Middle frontal gyrus (tissue), 1 donor: Measurements from ENCODE around the gene PPP1R13B.
"Not testable (repeated sequence)": the region's sequence is repeated elsewhere in the genome, so short reads cannot be mapped to it uniquely, and the experiment has no call there.

Experiments
- DNase-seq: peaks from one replicate; pipeline ENCODE4 v3.0.0-alpha.2; 2015; ENCODE audit warnings: low spot score; ENCODE audit errors: extremely low spot score

The PPP1R13B gene

GRCh38 chr14:103847451-103848174 lies at the start of gene PPP1R13B:
TSS of gene PPP1R13B (minus strand) at chr14:103847575. CDS start at chr14:103847307, 268 bp downstream.
- DNase-seq, result peak; percentile 74

DNA sequence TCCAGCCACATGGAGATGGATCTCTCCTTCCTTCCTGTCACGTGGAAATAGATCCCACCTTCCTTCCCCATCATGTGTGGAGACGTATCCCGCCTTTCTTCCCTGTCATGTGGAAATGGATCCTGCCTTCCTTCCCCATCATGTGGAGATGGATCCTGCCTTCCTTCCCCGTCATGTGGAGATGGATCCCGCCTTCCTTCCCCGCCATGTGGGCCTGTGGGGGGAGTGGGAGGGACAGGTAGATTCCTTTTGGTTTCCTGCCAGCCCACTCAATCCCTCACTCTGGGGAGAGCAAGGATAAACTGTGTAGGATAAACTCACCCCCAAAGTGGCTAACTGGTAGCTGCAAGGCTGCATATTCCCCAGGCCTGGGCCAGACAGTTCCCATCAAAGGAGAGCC lies 49.2 kb upstream of the PPP1R13B start:
- DNase-seq, result no peak

DNA sequence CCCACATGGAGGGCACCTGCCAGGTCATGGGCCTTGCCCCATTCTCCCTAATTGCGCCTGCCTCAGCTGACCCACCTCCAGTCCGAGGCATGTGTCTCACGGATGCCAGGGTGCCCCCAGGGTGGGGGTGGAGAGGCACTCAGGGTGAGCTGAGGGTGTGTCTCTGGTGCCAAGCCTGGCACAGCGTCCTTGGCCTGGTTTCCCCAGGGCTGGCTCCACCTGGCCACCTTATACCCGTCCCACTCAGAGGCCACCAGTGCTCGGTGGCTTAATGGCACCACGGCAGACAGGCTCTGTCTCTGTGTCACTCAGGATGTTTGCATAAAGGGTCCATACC lies 47.3 kb upstream of the PPP1R13B start:
- DNase-seq, result no peak

DNA sequence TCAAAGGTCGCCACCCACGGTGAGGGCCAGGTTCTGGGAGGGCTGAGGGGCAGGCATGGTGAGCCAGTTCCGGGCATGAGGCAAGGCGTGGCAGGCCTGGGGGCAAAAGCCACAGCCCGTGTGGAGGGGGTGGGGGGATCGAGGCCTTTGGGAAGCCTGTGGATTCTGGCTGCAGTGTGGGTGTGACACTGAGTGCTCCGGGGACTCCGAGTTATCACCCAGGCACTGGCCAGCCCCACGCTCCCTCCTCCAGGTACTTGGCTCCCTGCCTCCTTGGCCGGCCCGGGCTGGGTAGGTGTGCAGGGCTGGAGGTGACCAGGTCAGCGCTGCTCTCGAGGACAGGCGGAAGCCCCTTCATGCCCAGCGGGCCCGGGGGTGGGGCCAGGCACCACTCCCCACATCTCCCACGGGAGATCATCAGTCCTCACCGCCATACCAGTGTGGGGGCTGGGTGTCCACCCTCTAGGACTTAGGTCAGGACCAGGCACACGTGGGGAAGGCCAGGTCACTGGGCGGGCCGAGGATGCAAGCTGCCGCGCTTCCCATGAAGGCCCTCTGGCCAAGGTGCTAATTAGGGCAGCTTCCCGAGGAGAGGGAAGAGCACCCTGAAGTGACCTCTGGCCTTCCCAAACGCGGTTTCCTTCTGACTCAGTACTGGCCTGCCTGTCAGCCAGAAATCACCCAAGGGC lies 46.8 kb upstream of the PPP1R13B start:
- no peak for DNase-seq

GRCh38 chr14:103892247-103892646 lies 44.9 kb upstream of the PPP1R13B start:
- DNase-seq, result no peak

DNA sequence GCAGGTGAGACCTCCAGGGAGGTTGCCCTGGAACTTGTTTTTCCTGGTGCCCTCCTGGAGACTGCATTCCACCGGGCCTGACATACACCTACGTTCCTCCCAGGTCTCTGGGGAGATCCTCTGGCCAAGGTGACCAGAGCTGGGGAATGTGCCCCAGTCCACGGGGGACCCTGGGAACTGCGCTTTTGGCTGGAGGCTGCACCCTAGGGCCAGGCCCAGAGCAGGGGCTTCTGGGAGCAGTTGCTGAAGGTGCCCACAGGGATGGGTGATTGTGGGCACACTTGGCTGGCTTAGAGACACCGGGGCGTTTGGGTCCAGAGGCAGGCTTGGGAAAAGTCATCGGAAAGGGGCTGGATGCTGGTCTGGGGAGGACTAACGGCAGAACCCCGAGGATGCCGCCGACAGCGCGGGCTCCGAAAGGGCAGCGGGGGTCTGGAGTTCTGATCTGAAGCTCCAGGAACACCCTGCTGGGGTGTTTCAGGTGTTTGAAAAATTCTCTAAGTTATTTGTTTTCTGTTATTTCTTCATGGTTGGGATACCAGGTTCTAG lies 44.4 kb upstream of the PPP1R13B start:
- DNase-seq, result no peak

DNA sequence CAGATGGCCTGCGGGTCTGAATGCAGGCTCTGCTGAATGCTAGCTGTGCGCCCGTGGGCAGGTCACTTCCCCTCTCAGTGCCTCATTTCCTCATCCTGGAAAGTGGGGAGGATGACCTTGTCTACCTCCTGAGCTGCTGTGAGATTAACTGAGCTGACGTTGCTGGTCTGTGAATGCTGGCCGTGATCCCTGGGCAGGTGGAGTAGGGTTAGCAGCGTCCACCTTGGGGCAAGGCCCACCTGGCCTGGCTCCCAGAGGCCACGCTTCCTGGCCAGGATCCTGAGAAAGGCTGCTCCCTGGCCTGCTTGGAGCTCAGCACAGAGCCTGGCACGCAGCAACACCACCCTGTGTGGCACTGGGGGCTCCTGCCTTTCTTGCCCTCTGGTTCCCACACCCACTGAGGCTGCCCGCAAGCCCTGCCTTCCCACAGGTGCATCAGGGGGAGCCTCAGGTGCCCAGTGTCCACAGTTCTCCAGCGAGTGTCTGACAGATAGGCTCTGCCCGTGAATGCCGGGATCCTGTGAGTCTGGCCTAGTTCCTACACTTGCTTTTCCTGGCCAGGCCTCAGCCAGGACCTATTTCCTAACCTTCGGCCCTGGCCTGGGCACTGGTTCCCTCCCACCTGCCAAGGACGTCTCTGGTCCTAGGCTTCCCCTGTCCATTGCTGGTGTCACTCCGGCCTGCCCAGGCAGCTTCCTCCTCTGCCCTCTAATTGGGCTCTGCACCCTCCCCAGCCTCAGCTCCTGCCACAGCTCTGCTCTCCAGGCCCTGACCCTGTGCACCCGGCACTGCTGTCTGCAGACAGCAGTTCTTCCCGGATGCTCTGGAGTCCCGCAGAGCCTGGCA lies 43.7 kb upstream of the PPP1R13B start:
- no peak for DNase-seq

- no peak for DNase-seq
Measured at GRCh38 chr14:103890052-103890371, 42.6 kb upstream of the PPP1R13B start.

DNA sequence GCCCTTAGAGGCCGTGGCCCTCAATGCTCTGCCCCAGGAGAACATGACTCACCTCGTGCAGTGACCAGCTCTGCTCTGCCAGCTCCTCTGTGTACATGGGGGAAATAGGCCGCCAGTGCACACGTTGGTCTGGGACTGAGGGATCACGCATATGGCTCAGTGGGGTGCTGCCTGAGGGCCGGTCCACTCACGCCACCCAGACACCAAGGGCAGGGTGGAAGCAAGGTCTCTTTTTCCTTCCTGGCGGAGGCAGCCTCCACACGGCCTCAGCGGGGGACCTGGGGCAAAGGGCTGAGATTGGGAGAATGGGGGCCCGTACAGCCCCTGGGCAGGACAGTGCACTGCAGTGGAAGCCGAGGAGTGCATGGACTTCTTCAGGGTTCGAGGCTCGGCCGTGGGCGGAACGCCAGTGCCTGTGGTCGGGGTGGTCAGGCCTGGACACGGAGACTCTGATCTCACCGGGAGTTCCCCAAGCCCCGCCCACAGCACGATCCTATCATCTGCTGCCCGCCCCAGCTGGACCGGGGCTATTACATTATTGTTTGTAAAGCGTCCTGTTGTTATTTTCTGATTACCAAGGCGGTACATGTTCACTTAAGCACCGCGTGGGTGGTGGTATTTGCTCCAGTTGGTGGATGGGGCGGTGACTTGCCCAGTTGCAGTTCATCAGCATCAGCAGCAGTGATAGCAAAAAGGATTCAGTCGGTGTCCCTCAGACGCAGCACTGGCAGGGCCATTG lies 42.1 kb upstream of the PPP1R13B start:
- no peak for DNase-seq

DNA sequence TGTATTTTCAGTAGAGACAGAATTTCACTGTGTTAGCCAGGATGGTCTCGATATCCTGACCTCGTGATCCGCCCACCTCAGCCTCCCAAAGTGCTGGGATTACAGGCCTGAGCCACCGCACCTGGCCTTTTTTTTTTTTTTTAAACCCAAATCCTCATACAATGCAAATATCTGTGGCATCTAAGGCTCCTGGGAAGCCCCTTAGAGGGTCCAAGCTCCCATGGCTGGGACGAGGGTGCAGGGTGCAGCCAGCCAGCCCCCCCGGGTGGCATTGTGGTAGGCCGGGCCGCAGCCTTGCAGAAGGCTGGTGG lies 41.6 kb upstream of the PPP1R13B start:
- not testable (repeated sequence) for DNase-seq

DNA sequence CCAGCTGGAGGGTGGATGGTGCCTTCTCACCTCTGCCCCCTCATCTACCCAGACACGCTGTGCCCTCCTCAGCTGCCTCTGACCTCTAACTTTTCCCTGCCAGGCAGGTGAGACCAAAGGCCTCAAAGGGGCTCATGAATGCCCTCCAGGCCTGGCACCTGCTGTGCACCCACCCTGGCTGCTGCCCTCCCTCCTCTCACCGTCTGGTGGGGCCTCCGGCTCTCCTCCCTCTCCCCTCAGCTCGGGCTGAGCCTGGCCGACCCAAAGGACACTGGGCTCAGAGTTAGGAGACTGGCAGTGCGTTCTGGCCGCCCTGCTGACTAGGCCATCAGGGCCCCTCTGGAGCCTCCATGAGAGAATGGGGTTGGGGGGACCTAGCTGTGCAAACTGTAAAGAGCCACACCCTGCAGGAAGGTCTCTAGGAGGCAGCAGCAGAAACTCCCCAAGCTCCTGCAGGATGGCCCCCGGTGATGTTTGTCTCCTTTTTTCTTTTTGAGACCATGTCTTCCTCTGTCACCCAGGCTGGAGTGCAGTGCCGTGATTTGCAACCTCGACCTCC lies 40.3 kb upstream of the PPP1R13B start:
- DNase-seq, result no peak

DNA sequence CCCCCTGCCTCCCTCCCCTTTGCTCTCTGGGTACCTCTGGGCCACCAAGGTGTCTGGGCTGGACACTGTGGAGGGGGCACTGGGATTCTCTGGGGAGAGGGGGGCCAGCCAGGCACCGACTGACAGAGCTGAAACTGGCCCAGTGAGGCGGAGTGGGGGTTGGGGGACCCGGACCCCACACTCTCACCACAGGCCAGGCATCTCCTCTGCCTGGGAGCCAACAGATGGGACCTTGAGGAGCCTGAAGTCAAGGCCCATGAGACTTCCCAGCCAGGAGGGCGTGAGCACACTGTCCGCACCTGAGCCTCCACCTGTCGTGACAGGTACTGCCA lies 39.8 kb upstream of the PPP1R13B start:
- no peak for DNase-seq

GRCh38 chr14:103886304-103887169 lies 39.2 kb upstream of the PPP1R13B start:
- peak; percentile 33 for DNase-seq

DNA sequence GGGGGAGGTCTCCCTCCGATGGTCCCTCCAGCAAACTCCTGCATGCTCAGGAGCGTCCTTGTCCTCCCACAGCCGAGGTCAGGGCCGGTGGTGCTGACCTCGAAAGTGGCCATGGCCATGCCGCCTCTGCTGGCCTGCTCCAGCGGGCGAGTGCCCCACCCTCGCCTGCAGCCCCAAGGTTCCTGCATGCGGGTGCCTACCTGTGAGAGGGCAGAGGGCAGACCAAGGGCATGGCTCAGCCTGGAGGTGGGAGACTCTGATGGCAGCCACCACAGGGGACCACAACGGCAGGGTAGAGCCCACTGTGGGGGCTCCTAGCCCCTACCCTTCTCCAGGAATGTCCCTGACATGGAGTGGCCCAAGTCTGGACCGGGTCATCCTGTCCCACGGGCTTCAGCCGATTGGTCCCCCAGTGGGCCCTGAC lies 38.1 kb upstream of the PPP1R13B start:
- DNase-seq, result no peak

DNA sequence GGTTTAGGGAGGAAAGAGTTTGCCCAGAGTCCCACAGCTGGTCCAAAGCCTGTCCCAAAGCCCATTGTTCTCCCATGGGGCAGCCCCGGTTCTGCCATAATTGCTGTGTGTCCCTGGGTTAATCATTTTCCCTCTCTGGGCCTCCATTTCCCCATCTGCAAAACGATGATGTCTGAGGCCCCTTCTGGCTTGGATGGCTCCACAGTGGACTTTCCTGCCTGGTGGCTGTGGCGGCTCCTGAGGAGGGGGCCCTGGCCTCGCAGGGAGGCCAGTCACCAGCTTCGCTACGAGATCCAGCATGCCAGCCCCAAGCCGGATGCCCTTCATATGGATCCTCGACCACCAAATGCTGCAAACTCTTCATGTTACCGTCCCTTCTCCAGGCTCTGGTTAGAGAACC lies 37.5 kb upstream of the PPP1R13B start:
- DNase-seq, result no peak

DNA sequence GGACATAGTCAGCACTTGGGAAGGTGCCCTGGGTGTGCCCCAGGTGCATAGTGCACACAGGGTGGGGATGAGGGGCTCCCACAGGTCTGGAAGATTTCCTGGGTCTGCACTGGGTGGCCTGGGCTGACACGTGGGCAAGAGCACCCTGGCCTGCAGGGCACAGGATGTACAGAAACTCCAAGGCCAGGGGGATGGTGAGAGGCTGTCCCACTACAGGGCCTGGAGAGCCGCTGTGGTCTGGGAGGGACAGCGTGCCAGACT lies 35.8 kb upstream of the PPP1R13B start:
- DNase-seq, result no peak

GRCh38 chr14:103882503-103883262 lies 35.3 kb upstream of the PPP1R13B start:
- DNase-seq, result no peak

GRCh38 chr14:103881268-103882201 lies 34.2 kb upstream of the PPP1R13B start:
- DNase-seq, result no peak
